HG03558 (cell line): Measurements from ENCODE around the gene PPARA.
"Not testable (repeated sequence)": the region's sequence is repeated elsewhere in the genome, so short reads cannot be mapped to it uniquely, and the experiment has no call there.

ENCODE experiments used
- ATAC-seq: cut with Tn5 transposase; IDR thresholded peaks from one replicate; pipeline ENCODE4 v1.9.1; 2021; ENCODE audit warnings: moderate number of reproducible peaks; ENCODE audit not compliant: unreplicated experiment; ENCODE audit errors: extremely low read depth

Gene PPARA

GRCh38 chr22:46262449-46263215 is 112.3 kb downstream of the PPARA start:
- ATAC-seq, result no peak

- no peak for ATAC-seq
These were observed 112.9 kb downstream of the PPARA start, which contains the start of gene PKDREJ for GRCh38 chr22:46263216-46263590. PKDREJ (minus strand) TSS chr22:46263343; CDS start chr22:46263322, 21 bp downstream.

- not testable (repeated sequence) for ATAC-seq
These were observed 114.2 kb downstream of the PPARA start for GRCh38 chr22:46264520-46264919.

- ATAC-seq, result not testable (repeated sequence)
These were observed 115.3 kb downstream of the PPARA start for GRCh38 chr22:46265627-46266026.

- ATAC-seq, result no peak
These were observed 117.3 kb downstream of the PPARA start, which contains the start of gene TTC38 for GRCh38 chr22:46267431-46268279. TTC38 (plus strand) TSS chr22:46268008; CDS start chr22:46268040, 32 bp downstream.

GRCh38 chr22:46269564-46269963 is 119.2 kb downstream of the PPARA start:
- ATAC-seq, result no peak

- ATAC-seq, result no peak
These were observed 121.9 kb downstream of the PPARA start for GRCh38 chr22:46272196-46272595.

GRCh38 chr22:46272762-46273431 is 122.6 kb downstream of the PPARA start:
- no peak for ATAC-seq

- ATAC-seq, result no peak
These were observed 123.3 kb downstream of the PPARA start for GRCh38 chr22:46273432-46274148.

GRCh38 chr22:46274381-46274780 is 124.1 kb downstream of the PPARA start:
- no peak for ATAC-seq

GRCh38 chr22:46275455-46276122 is 125.3 kb downstream of the PPARA start:
- no peak for ATAC-seq

GRCh38 chr22:46276563-46276962 is 126.2 kb downstream of the PPARA start:
- no peak for ATAC-seq

GRCh38 chr22:46278656-46279645 is 128.6 kb downstream of the PPARA start:
- no peak for ATAC-seq

- no peak for ATAC-seq
These were observed 129.9 kb downstream of the PPARA start for GRCh38 chr22:46280063-46280817.

- ATAC-seq, result no peak
These were observed 130.8 kb downstream of the PPARA start for GRCh38 chr22:46280999-46281623.

GRCh38 chr22:46281866-46282678 is 131.7 kb downstream of the PPARA start:
- ATAC-seq, result no peak
